ENCODE measurements around the gene MSL3B.

MSL3B gene

GRCh38 chr2:233862261-233862768, 5.9 kb downstream of the MSL3B start:
- peaks cover 4% of the 10 kb centered on the region; the same call in 1 of the 2 replicates for H3K36me3 ChIP-seq (ENCODE audit: insufficient read depth, low read length)
- H3K4me1 ChIP-seq (ENCODE audit: insufficient read depth, low read length), result peaks cover 3% of the 10 kb centered on the region; the same call in 1 of the 2 replicates
- H3K9me3 ChIP-seq (ENCODE audit: control insufficient read depth, insufficient read depth, low read length), result no peaks in the 10 kb centered on the region
- H3K9ac ChIP-seq (ENCODE audit: low read depth, low read length), result no peak overlapping the region

GRCh38 chr2:233858331-233858730, 9.9 kb downstream of the MSL3B start:
- no peaks in the 10 kb centered on the region for H3K36me3 ChIP-seq (ENCODE audit: insufficient read depth, low read length)
- H3K9me3 ChIP-seq (ENCODE audit: control insufficient read depth, insufficient read depth, low read length), result no peaks in the 10 kb centered on the region
- H3K4me1 ChIP-seq (ENCODE audit: insufficient read depth, low read length), result peaks cover 5% of the 10 kb centered on the region; the same call in 1 of the 2 replicates
- no peak overlapping the region for H3K9ac ChIP-seq (ENCODE audit: low read depth, low read length)

GRCh38 chr2:233857511-233858141, 10.6 kb downstream of the MSL3B start:
- Histone ChIP-seq H3K4me1 (ENCODE audit: insufficient read depth, low read length) (peaks cover 9% of the 10 kb centered on the region), H3K36me3 (ENCODE audit: insufficient read depth, low read length) (no peaks in the 10 kb centered on the region), H3K9me3 (ENCODE audit: control insufficient read depth, insufficient read depth, low read length) (no peaks in the 10 kb centered on the region), H3K9ac (ENCODE audit: low read depth, low read length) (no peak overlapping the region)

GRCh38 chr2:233856184-233856583, 12.0 kb downstream of the MSL3B start:
- Histone ChIP-seq H3K9me3 (ENCODE audit: control insufficient read depth, insufficient read depth, low read length) (no peaks in the 10 kb centered on the region), H3K9ac (ENCODE audit: low read depth, low read length) (no peak overlapping the region), H3K36me3 (ENCODE audit: insufficient read depth, low read length) (peaks cover 9% of the 10 kb centered on the region), H3K4me1 (ENCODE audit: insufficient read depth, low read length) (peaks cover 10% of the 10 kb centered on the region)

GRCh38 chr2:233855345-233855744, 12.8 kb downstream of the MSL3B start:
- H3K9ac ChIP-seq (ENCODE audit: low read depth, low read length), result peak overlapping the region; percentile 72; the same call in 1 of the 2 replicates
- H3K4me1 ChIP-seq (ENCODE audit: insufficient read depth, low read length), result peaks cover 10% of the 10 kb centered on the region
- H3K36me3 ChIP-seq (ENCODE audit: insufficient read depth, low read length), result peaks cover 13% of the 10 kb centered on the region
- no peaks in the 10 kb centered on the region for H3K9me3 ChIP-seq (ENCODE audit: control insufficient read depth, insufficient read depth, low read length)

GRCh38 chr2:233854241-233854981, 13.8 kb downstream of the MSL3B start, which contains the start of gene HJURP:
Gene HJURP (minus strand): TSS chr2:233854535. CDS start chr2:233854500, 35 bp downstream.
- peaks cover 21% of the 10 kb centered on the region for H3K36me3 ChIP-seq (ENCODE audit: insufficient read depth, low read length)
- H3K4me1 ChIP-seq (ENCODE audit: insufficient read depth, low read length), result peaks cover 10% of the 10 kb centered on the region
- peak within 1 kb of the TSS; percentile 80 for H3K9ac ChIP-seq (ENCODE audit: low read depth, low read length)
- no peaks in the 10 kb centered on the region for H3K9me3 ChIP-seq (ENCODE audit: control insufficient read depth, insufficient read depth, low read length)

- H3K9me3 ChIP-seq (ENCODE audit: control insufficient read depth, insufficient read depth, low read length), result no peaks in the 10 kb centered on the region
- peaks cover 26% of the 10 kb centered on the region for H3K36me3 ChIP-seq (ENCODE audit: insufficient read depth, low read length)
- peaks cover 10% of the 10 kb centered on the region for H3K4me1 ChIP-seq (ENCODE audit: insufficient read depth, low read length)
- peak overlapping the region; percentile 80 for H3K9ac ChIP-seq (ENCODE audit: low read depth, low read length)
Measured at GRCh38 chr2:233853883-233854240, 14.3 kb downstream of the MSL3B start.

- Histone ChIP-seq H3K4me1 (ENCODE audit: insufficient read depth, low read length) (peaks cover 10% of the 10 kb centered on the region), H3K9me3 (ENCODE audit: control insufficient read depth, insufficient read depth, low read length) (no peaks in the 10 kb centered on the region), H3K9ac (ENCODE audit: low read depth, low read length) (peak overlapping the region; percentile 80), H3K36me3 (ENCODE audit: insufficient read depth, low read length) (peaks cover 30% of the 10 kb centered on the region)
Measured at GRCh38 chr2:233853353-233853752, 14.8 kb downstream of the MSL3B start.

- 0 out of 2 replicates have a peak overlapping the region, but pooled peaks have one; percentile 80 for H3K9ac ChIP-seq (ENCODE audit: low read depth, low read length)
- H3K36me3 ChIP-seq (ENCODE audit: insufficient read depth, low read length), result peaks cover 37% of the 10 kb centered on the region
- H3K9me3 ChIP-seq (ENCODE audit: control insufficient read depth, insufficient read depth, low read length), result no peaks in the 10 kb centered on the region
- H3K4me1 ChIP-seq (ENCODE audit: insufficient read depth, low read length), result peaks cover 10% of the 10 kb centered on the region
Measured at GRCh38 chr2:233852056-233852455, 16.1 kb downstream of the MSL3B start.

- H3K36me3 ChIP-seq (ENCODE audit: insufficient read depth, low read length), result peaks cover 42% of the 10 kb centered on the region
- no peaks in the 10 kb centered on the region for H3K9me3 ChIP-seq (ENCODE audit: control insufficient read depth, insufficient read depth, low read length)
- peaks cover 10% of the 10 kb centered on the region for H3K4me1 ChIP-seq (ENCODE audit: insufficient read depth, low read length)
- no peak overlapping the region for H3K9ac ChIP-seq (ENCODE audit: low read depth, low read length)
Measured at GRCh38 chr2:233851169-233851568, 17.0 kb downstream of the MSL3B start.

GRCh38 chr2:233850745-233851144, 17.4 kb downstream of the MSL3B start:
- H3K9ac ChIP-seq (ENCODE audit: low read depth, low read length), result no peak overlapping the region
- peaks cover 10% of the 10 kb centered on the region for H3K4me1 ChIP-seq (ENCODE audit: insufficient read depth, low read length)
- peaks cover 43% of the 10 kb centered on the region for H3K36me3 ChIP-seq (ENCODE audit: insufficient read depth, low read length)
- H3K9me3 ChIP-seq (ENCODE audit: control insufficient read depth, insufficient read depth, low read length), result no peaks in the 10 kb centered on the region

GRCh38 chr2:233849607-233850271, 18.4 kb downstream of the MSL3B start:
- H3K9me3 ChIP-seq (ENCODE audit: control insufficient read depth, insufficient read depth, low read length), result no peaks in the 10 kb centered on the region
- no peak overlapping the region for H3K9ac ChIP-seq (ENCODE audit: low read depth, low read length)
- peaks cover 50% of the 10 kb centered on the region for H3K36me3 ChIP-seq (ENCODE audit: insufficient read depth, low read length)
- peaks cover 5% of the 10 kb centered on the region for H3K4me1 ChIP-seq (ENCODE audit: insufficient read depth, low read length)

- H3K9me3 ChIP-seq (ENCODE audit: control insufficient read depth, insufficient read depth, low read length), result no peaks in the 10 kb centered on the region
- H3K36me3 ChIP-seq (ENCODE audit: insufficient read depth, low read length), result peaks cover 60% of the 10 kb centered on the region
- H3K4me1 ChIP-seq (ENCODE audit: insufficient read depth, low read length), result peaks cover 5% of the 10 kb centered on the region
- no peak overlapping the region for H3K9ac ChIP-seq (ENCODE audit: low read depth, low read length)
Measured at GRCh38 chr2:233848276-233848675, 19.9 kb downstream of the MSL3B start.

GRCh38 chr2:233847248-233847898, 20.8 kb downstream of the MSL3B start:
- no peaks in the 10 kb centered on the region for H3K4me1 ChIP-seq (ENCODE audit: insufficient read depth, low read length)
- peaks cover 67% of the 10 kb centered on the region for H3K36me3 ChIP-seq (ENCODE audit: insufficient read depth, low read length)
- no peak overlapping the region for H3K9ac ChIP-seq (ENCODE audit: low read depth, low read length)
- H3K9me3 ChIP-seq (ENCODE audit: control insufficient read depth, insufficient read depth, low read length), result no peaks in the 10 kb centered on the region
